ENCODE results near the gene CPNE9.

- TF ChIP-seq, protein P1, sequence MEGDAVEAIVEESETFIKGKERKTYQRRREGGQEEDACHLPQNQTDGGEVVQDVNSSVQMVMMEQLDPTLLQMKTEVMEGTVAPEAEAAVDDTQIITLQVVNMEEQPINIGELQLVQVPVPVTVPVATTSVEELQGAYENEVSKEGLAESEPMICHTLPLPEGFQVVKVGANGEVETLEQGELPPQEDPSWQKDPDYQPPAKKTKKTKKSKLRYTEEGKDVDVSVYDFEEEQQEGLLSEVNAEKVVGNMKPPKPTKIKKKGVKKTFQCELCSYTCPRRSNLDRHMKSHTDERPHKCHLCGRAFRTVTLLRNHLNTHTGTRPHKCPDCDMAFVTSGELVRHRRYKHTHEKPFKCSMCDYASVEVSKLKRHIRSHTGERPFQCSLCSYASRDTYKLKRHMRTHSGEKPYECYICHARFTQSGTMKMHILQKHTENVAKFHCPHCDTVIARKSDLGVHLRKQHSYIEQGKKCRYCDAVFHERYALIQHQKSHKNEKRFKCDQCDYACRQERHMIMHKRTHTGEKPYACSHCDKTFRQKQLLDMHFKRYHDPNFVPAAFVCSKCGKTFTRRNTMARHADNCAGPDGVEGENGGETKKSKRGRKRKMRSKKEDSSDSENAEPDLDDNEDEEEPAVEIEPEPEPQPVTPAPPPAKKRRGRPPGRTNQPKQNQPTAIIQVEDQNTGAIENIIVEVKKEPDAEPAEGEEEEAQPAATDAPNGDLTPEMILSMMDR (IDR thresholded peaks at IDR 0.05) = no peak
- no peak for TF ChIP-seq POLR2A (IDR thresholded peaks at IDR 0.05)
- no peak for TF ChIP-seq EP300 (IDR thresholded peaks at IDR 0.05; ENCODE audit: low read depth)
These were observed 65.4 kb downstream of the CPNE9 start for GRCh38 chr3:9769012-9769411.
